Spleen (tissue), 11 donors: ENCODE results near the gene ZSCAN20. TPM values are rescaled to one million over a fixed set of nuclear protein-coding genes. Genes with fewer than 3 reads are reported as not detected.

ENCODE experiments used
- DNase-seq: peaks from one replicate; pipeline ENCODE4 v3.0.0-alpha.2; 2020
- H3K27ac ChIP-seq, 8 donors: fragments of 200-600 bp; sonication (generic) in 7 of 8; 1 replicate in 4 of 8; 2 replicates in 4 of 8; pipeline versions ENCODE4 v1.5.0 to v1.8.0; 2016 to 2021; ENCODE audit warnings: inconsistent platforms in 4 of 8, mild to moderate bottlenecking in 4 of 8, moderate library complexity in 1 of 8
- H3K27me3 ChIP-seq, 7 donors: fragments of 200-600 bp; sonication (generic) in 6 of 7; replicated peaks in 1 of 7; 1 replicate in 4 of 7; 2 replicates in 3 of 7; pipeline versions ENCODE4 v1.5.0 to v1.8.0; 2016 to 2021; ENCODE audit warnings: inconsistent platforms in 3 of 7, mild to moderate bottlenecking in 1 of 7
- H3K36me3 ChIP-seq, 6 donors: fragments of 200-600 bp; sonication (generic) in 5 of 6; 1 replicate in 4 of 6; 2 replicates in 2 of 6; pipeline versions ENCODE4 v1.5.0 to v1.8.0; 2016 to 2021; ENCODE audit warnings: inconsistent platforms in 2 of 6
- H3K4me1 ChIP-seq, 6 donors: fragments of 200-600 bp; sonication (generic) in 5 of 6; 1 replicate in 3 of 6; 2 replicates in 3 of 6; pipeline versions ENCODE4 v1.5.0 to v1.8.0; 2016 to 2021; ENCODE audit warnings: inconsistent platforms in 3 of 6
- H3K4me3 ChIP-seq, 8 donors: fragments of 200-600 bp; sonication (generic) in 7 of 8; 1 replicate in 4 of 8; 2 replicates in 4 of 8; pipeline versions ENCODE4 v1.5.0 to v1.8.0; 2016 to 2021; ENCODE audit warnings: inconsistent platforms in 4 of 8, mild to moderate bottlenecking in 4 of 8, moderate library complexity in 2 of 8
- H3K9me3 ChIP-seq, 8 donors: fragments of 200-600 bp; sonication (generic) in 7 of 8; 1 replicate in 4 of 8; 2 replicates in 4 of 8; pipeline versions ENCODE4 v1.5.0 to v1.8.0; 2016 to 2021; ENCODE audit warnings: inconsistent platforms in 4 of 8
- CTCF ChIP-seq, 11 experiments: fragments of 200-600 bp in 7 of 11; fragments of 450-650 bp in 4 of 11; sonication (generic) in 4 of 11; IDR thresholded peaks in 8 of 11; conservative IDR thresholded peaks in 3 of 11; 1 replicate in 7 of 11; 2 replicates in 4 of 11; pipeline versions ENCODE4 v1.4.0 to v1.8.0; 2016 to 2021; ENCODE audit warnings: antibody characterized with exemption in 11 of 11, inconsistent platforms in 4 of 11, mild to moderate bottlenecking in 1 of 11
- POLR2A ChIP-seq, 3 donors: fragments of 450-650 bp; IDR thresholded peaks; one replicate each; pipeline ENCODE4 v1.5.1; 2017; ENCODE audit warnings: antibody characterized with exemption in 3 of 3, mild to moderate bottlenecking in 1 of 3
- POLR2AphosphoS5 ChIP-seq, 3 donors: sonication (generic); formaldehyde crosslinking; IDR thresholded peaks; one replicate each; pipeline ENCODE4 v1.5.1; 2017; ENCODE audit warnings: antibody characterized with exemption in 3 of 3
- WGBS, 5 donors: extraction: QIAGEN DNeasy Blood & Tissue Kit in 3 of 5; methylation state at CpG; one replicate each; pipeline versions ENCODE4 v1.1.5 to v1.1.7; 2013 to 2018; 5-methylcytosine and 5-hydroxymethylcytosine counted together
- intact Hi-C: fragments of 100-400 bp; cut with DNase I; formaldehyde crosslinking; loops from one replicate; pipeline ENCODE4 v1.15.0; 2023; ENCODE audit warnings: low total_unique reads
- polyA plus RNA-seq, 3 donors: library from polyadenylated mRNA; stranded (reverse); fragments of 200-250 nt; gene quantifications; one replicate each; pipeline ENCODE4 v1.2.1, GENCODE V29; 2013
- total RNA-seq, 7 donors: library from RNA; depleted of rRNA in 3 of 7; stranded (reverse); fragments of >200 nt in 3 of 7; fragmentation: NEBNext Ultra II Directional in 4 of 7; extraction: Animal tissue kit (Norgen Biotek cat#: 25700) in 4 of 7; gene quantifications; one replicate each; pipeline versions ENCODE4 v1.1.0 to v1.2.1, GENCODE V29; 2016 to 2021
- donor health status: healthy with polysubstance abuse.
- donor health status: DM: no; HTN: no; CAD: no; lungs with moderate emphysema.
- donor health status: DM: no; HTN: no; CAD: no.
- donor health status: Bipolar disorder and iron deficiency.
- donor health status: healthy.
- donor health status: DM: no; HTN: no; CAD: no.
- donor health status: DM: yes; HTN: yes; CAD: no.

The ZSCAN20 gene
- total and polyA plus RNA-seq, 10 donors: 0.28 to 6.2 (median 4.2) TPM

- intact Hi-C loops: no loop called here
- no peak overlapping the region for H3K27ac ChIP-seq
- H3K4me1 ChIP-seq: no peaks in the 10 kb centered on the region
- H3K9me3 ChIP-seq: no peaks in the 10 kb centered on the region
- no peaks in the 10 kb centered on the region for H3K27me3 ChIP-seq
- 87 to 94% (median 89%) methylated on average over 6 of the region's 6 CpGs for WGBS, 5 donors
- no peaks in the 10 kb centered on the region for H3K36me3 ChIP-seq
- no peak overlapping the region for H3K4me3 ChIP-seq
- TF ChIP-seq POLR2AphosphoS5 (IDR thresholded peaks at IDR 0.05): no peak
- TF ChIP-seq CTCF (IDR thresholded peaks at IDR 0.05 in 8 of 11, conservative IDR thresholded peaks at IDR 0.05 in 3 of 11): no peak
- no peak for TF ChIP-seq POLR2A (IDR thresholded peaks at IDR 0.05)
- no peak for DNase-seq
Measured at GRCh38 chr1:33512226-33513011, 40.0 kb downstream of the ZSCAN20 start.

GRCh38 chr1:33515112-33515511 lies 42.7 kb downstream of the ZSCAN20 start:
- Histone ChIP-seq H3K27me3 (peaks cover 0 to 12% (median 0%) of the 10 kb centered on the region in 7 donors), H3K4me3 (no peak overlapping the region), H3K36me3 (no peaks in the 10 kb centered on the region), H3K4me1 (no peaks in the 10 kb centered on the region), H3K9me3 (no peaks in the 10 kb centered on the region), H3K27ac (no peak overlapping the region)
- 86 to 92% (median 88%) methylated on average over 6 to 8 of the region's 8 CpGs for WGBS, 5 donors
- intact Hi-C loops: no loop called here
- TF ChIP-seq POLR2AphosphoS5 (IDR thresholded peaks at IDR 0.05) (no peak), CTCF (IDR thresholded peaks at IDR 0.05 in 8 of 11, conservative IDR thresholded peaks at IDR 0.05 in 3 of 11) (no peak), POLR2A (IDR thresholded peaks at IDR 0.05) (no peak)
- DNase-seq: no peak

GRCh38 chr1:33515607-33516006 lies 43.2 kb downstream of the ZSCAN20 start:
- no peak for DNase-seq
- WGBS, 5 donors: 62 to 81% (median 79%) methylated on average over 2 of the region's 2 CpGs
- H3K27me3 ChIP-seq: peaks cover 0 to 16% (median 0%) of the 10 kb centered on the region in 7 donors
- TF ChIP-seq CTCF (IDR thresholded peaks at IDR 0.05 in 8 of 11, conservative IDR thresholded peaks at IDR 0.05 in 3 of 11) (no peak), POLR2AphosphoS5 (IDR thresholded peaks at IDR 0.05) (no peak), POLR2A (IDR thresholded peaks at IDR 0.05) (no peak)
- intact Hi-C loops: no loop called here
- no peaks in the 10 kb centered on the region for H3K36me3 ChIP-seq
- H3K4me1 ChIP-seq: no peaks in the 10 kb centered on the region
- no peaks in the 10 kb centered on the region for H3K9me3 ChIP-seq
- H3K27ac ChIP-seq: no peak overlapping the region
- H3K4me3 ChIP-seq: no peak overlapping the region

GRCh38 chr1:33516428-33516827 lies 44.0 kb downstream of the ZSCAN20 start:
- peaks cover 0 to 21% (median 0%) of the 10 kb centered on the region in 7 donors for H3K27me3 ChIP-seq
- no peak overlapping the region for H3K27ac ChIP-seq
- H3K4me3 ChIP-seq: no peak overlapping the region
- 86 to 95% (median 92%) methylated on average over 9 of the region's 9 CpGs for WGBS, 5 donors
- H3K9me3 ChIP-seq: no peaks in the 10 kb centered on the region
- intact Hi-C loops: no loop called here
- no peak for TF ChIP-seq POLR2A (IDR thresholded peaks at IDR 0.05)
- DNase-seq: no peak
- no peaks in the 10 kb centered on the region for H3K4me1 ChIP-seq
- H3K36me3 ChIP-seq: no peaks in the 10 kb centered on the region
